HG02885 (cell line): ENCODE data around the gene FAM184B.

Source experiments
- ATAC-seq: cut with Tn5 transposase; IDR thresholded peaks from one replicate; pipeline ENCODE4 v1.9.1; 2021; ENCODE audit warnings: mild to moderate bottlenecking; ENCODE audit not compliant: unreplicated experiment, poor library complexity

The FAM184B gene

GRCh38 chr4:17778431-17778830, 3.0 kb downstream of the FAM184B start:
- ATAC-seq: no peak

- ATAC-seq: no peak
Observed at GRCh38 chr4:17773135-17773698, 8.2 kb downstream of the FAM184B start.

- ATAC-seq: no peak
Observed at GRCh38 chr4:17771284-17771908, 10.0 kb downstream of the FAM184B start.

GRCh38 chr4:17770845-17771244, 10.6 kb downstream of the FAM184B start:
- ATAC-seq: no peak

- ATAC-seq: no peak
Observed at GRCh38 chr4:17769406-17770174, 11.8 kb downstream of the FAM184B start.

- ATAC-seq: no peak
Observed at GRCh38 chr4:17766826-17767458, 14.5 kb downstream of the FAM184B start.

GRCh38 chr4:17765514-17766286, 15.7 kb downstream of the FAM184B start:
- no peak for ATAC-seq

GRCh38 chr4:17763931-17764330, 17.5 kb downstream of the FAM184B start:
- no peak for ATAC-seq

- ATAC-seq: no peak
Observed at GRCh38 chr4:17763416-17763815, 18.0 kb downstream of the FAM184B start.

- no peak for ATAC-seq
Observed at GRCh38 chr4:17762726-17763125, 18.7 kb downstream of the FAM184B start.

GRCh38 chr4:17761062-17761461, 20.4 kb downstream of the FAM184B start:
- ATAC-seq: no peak

- no peak for ATAC-seq
Observed at GRCh38 chr4:17760626-17761025, 20.8 kb downstream of the FAM184B start.

GRCh38 chr4:17758485-17758884, 22.9 kb downstream of the FAM184B start:
- no peak for ATAC-seq

- ATAC-seq: no peak
Observed at GRCh38 chr4:17757621-17758020, 23.8 kb downstream of the FAM184B start.

GRCh38 chr4:17753646-17754045, 27.8 kb downstream of the FAM184B start:
- ATAC-seq: no peak

- no peak for ATAC-seq
Observed at GRCh38 chr4:17740702-17741101, 40.7 kb downstream of the FAM184B start.

GRCh38 chr4:17736484-17736883, 44.9 kb downstream of the FAM184B start:
- ATAC-seq: no peak

GRCh38 chr4:17726911-17727310, 54.5 kb downstream of the FAM184B start:
- no peak for ATAC-seq

GRCh38 chr4:17723648-17724047, 57.8 kb downstream of the FAM184B start:
- ATAC-seq: no peak

GRCh38 chr4:17722356-17722700, 59.1 kb downstream of the FAM184B start:
- no peak for ATAC-seq
